ENCODE results near the gene EPSTI1.

DNA sequence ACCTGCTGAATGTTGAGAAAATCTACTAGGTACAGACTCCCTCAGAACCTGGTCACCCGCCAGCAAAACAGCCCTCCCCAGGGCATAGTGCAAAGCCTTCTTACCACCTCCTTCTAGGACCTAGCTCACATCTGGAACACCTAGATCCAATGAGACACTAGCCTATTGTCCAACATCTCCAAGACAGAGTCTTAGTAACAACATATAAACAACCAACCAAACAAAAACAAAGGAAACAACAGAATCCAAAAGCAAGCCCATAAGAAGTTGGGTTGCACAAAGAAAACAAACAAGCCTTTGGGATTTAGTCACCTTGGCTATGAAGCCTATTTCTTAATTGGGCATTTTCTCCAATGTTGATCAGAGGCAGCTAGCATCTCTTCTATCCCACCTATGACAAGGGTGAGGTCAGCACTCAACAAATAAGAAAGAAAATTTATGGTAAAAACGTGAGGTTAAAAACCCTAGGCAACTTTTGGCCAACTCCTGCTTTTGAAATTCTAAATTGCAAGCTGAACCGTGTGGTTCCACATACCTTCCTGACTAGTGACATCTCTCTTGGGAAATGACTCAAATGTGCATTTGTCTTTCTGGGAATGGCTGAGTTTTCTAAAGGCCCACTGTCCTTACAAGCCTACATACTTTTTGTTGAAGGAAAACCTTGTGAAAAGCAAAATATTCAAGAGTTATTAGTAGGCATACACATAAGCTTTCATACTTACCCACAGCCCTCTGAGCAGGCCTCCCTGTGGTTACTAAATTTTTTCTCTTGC lies 144.0 kb downstream of the EPSTI1 start:
- TF ChIP-seq, protein P1, sequence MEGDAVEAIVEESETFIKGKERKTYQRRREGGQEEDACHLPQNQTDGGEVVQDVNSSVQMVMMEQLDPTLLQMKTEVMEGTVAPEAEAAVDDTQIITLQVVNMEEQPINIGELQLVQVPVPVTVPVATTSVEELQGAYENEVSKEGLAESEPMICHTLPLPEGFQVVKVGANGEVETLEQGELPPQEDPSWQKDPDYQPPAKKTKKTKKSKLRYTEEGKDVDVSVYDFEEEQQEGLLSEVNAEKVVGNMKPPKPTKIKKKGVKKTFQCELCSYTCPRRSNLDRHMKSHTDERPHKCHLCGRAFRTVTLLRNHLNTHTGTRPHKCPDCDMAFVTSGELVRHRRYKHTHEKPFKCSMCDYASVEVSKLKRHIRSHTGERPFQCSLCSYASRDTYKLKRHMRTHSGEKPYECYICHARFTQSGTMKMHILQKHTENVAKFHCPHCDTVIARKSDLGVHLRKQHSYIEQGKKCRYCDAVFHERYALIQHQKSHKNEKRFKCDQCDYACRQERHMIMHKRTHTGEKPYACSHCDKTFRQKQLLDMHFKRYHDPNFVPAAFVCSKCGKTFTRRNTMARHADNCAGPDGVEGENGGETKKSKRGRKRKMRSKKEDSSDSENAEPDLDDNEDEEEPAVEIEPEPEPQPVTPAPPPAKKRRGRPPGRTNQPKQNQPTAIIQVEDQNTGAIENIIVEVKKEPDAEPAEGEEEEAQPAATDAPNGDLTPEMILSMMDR (IDR thresholded peaks at IDR 0.05) = no peak
- TF ChIP-seq EP300 (IDR thresholded peaks at IDR 0.05) (no peak), POLR2A (IDR thresholded peaks at IDR 0.05) (no peak)
